Astrocyte of the cerebellum (primary cell): Measurements from ENCODE around the gene MYNN.
A peak's percentile ranks its signal among the peaks of the same experiment; 100 is the strongest.

Source experiments
- DNase-seq: peaks from one replicate; pipeline ENCODE4 v3.0.0-alpha.2; 2011; ENCODE audit warnings: low read depth
- H3K4me3 ChIP-seq: 2 replicates; pipeline ENCODE4 v1.5.1; 2011; ENCODE audit warnings: mild to moderate bottlenecking, low read depth, low read length, moderate library complexity
- in situ Hi-C: cut with HindIII; loops from 2 replicates; pipeline ENCODE4 v1.10.0; 2017; ENCODE audit warnings: low sequenced_read_pairs
- TF ChIP-seq, protein P1 (sequence below): IDR thresholded peaks from 2 replicates; pipeline ENCODE4 v1.5.1; 2012; ENCODE audit warnings: low read length, low read depth, moderate library complexity, mild to moderate bottlenecking; ENCODE audit errors: missing control alignments

MYNN gene

GRCh38 chr3:169774186-169774585 lies 990 bp downstream of the MYNN start:
- DNase-seq = no peak
- TF ChIP-seq, protein P1, sequence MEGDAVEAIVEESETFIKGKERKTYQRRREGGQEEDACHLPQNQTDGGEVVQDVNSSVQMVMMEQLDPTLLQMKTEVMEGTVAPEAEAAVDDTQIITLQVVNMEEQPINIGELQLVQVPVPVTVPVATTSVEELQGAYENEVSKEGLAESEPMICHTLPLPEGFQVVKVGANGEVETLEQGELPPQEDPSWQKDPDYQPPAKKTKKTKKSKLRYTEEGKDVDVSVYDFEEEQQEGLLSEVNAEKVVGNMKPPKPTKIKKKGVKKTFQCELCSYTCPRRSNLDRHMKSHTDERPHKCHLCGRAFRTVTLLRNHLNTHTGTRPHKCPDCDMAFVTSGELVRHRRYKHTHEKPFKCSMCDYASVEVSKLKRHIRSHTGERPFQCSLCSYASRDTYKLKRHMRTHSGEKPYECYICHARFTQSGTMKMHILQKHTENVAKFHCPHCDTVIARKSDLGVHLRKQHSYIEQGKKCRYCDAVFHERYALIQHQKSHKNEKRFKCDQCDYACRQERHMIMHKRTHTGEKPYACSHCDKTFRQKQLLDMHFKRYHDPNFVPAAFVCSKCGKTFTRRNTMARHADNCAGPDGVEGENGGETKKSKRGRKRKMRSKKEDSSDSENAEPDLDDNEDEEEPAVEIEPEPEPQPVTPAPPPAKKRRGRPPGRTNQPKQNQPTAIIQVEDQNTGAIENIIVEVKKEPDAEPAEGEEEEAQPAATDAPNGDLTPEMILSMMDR = no peak
- peak overlapping the region; percentile 98 for H3K4me3 ChIP-seq
- in situ Hi-C loops = no loop called here

- TF ChIP-seq, protein P1 = no peak
- in situ Hi-C loops = no loop called here
Observed at GRCh38 chr3:169777822-169778221, 4.6 kb downstream of the MYNN start.

GRCh38 chr3:169780742-169781141 lies 7.5 kb downstream of the MYNN start:
- TF ChIP-seq, protein P1 = no peak

More at GRCh38 chr3:169777822-169778221, 4.6 kb downstream of the MYNN start:
- no peak overlapping the region for H3K4me3 ChIP-seq
- DNase-seq = no peak

GRCh38 chr3:169781209-169781855 lies 8.1 kb downstream of the MYNN start:
- no peak for DNase-seq
- TF ChIP-seq, protein P1 = no peak
- in situ Hi-C loops = no loop called here
- H3K4me3 ChIP-seq = no peak overlapping the region

More at GRCh38 chr3:169780742-169781141, 7.5 kb downstream of the MYNN start:
- H3K4me3 ChIP-seq = no peak overlapping the region
- no peak for DNase-seq
- in situ Hi-C loops = no loop called here

DNA sequence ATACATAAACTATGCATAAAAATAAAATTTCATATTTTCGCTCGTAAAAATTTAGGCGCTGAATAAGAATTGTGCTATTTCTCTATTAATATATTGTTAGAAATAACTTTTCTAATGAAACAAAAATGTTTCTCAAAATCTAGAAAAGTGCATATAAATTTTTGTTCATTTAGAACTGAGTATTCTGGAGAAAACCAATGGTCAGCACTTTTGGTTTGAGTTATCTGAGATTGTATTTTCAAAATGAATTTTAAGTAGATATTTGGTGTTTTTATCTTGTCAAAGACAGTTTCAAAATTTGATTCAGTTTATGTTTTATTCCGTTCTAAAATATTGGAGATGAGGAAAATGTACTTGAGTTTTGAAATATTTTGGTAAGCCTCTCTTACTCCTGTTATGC lies 13.9 kb downstream of the MYNN start:
- in situ Hi-C loops = no loop called here
- DNase-seq = no peak
- TF ChIP-seq, protein P1 = no peak
- H3K4me3 ChIP-seq = no peak overlapping the region

- TF ChIP-seq, protein P1 = no peak
- in situ Hi-C loops = no loop called here
- DNase-seq = no peak
- no peak overlapping the region for H3K4me3 ChIP-seq
Observed at GRCh38 chr3:169787791-169788190, 14.6 kb downstream of the MYNN start.

GRCh38 chr3:169790219-169790618 lies 17.0 kb downstream of the MYNN start:
- no peak for DNase-seq
- in situ Hi-C loops = no loop called here
- TF ChIP-seq, protein P1 = no peak
- H3K4me3 ChIP-seq = no peak overlapping the region
